KOPT-K1 (cell line): ENCODE results near the gene SLC25A34.

Experiments used
- H3K27ac ChIP-seq: fragments of 200-600 bp; sonication (generic); 2 replicates; pipeline ENCODE4 v1.5.1; 2016; ENCODE audit warnings: antibody characterized with exemption, mild to moderate bottlenecking, low read depth, low read length; ENCODE audit not compliant: poor library complexity, severe bottlenecking
- H3K36me3 ChIP-seq: fragments of 200-600 bp; sonication (generic); 2 replicates; pipeline ENCODE4 v1.5.1; 2017; ENCODE audit warnings: antibody characterized with exemption, mild to moderate bottlenecking, low read length, moderate library complexity; ENCODE audit not compliant: insufficient read depth
- H3K9me3 ChIP-seq: fragments of 200-600 bp; sonication (generic); 2 replicates; pipeline ENCODE4 v1.5.1; 2017; ENCODE audit warnings: antibody characterized with exemption, low read length, mild to moderate bottlenecking; ENCODE audit not compliant: insufficient read depth, poor library complexity, severe bottlenecking

Gene SLC25A34

DNA sequence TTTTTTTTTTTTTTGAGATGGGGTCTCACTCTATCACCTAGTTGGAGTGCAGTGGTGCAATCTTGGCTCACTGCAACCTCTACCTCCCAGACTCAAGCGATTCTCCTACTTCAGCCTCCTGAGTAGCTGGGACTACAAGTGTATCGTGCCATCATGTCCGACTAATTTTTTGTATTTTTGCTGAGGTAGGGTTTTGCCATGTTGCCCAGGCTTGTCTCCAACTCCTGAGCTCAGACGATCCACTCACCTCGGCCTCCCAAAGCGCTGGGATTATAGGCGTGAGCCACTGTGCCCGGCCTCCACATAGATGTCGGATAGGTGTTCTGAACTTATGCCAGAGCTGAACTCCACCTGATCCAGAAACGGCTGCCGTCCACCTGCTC, 30.9 kb upstream of the SLC25A34 start:
- Histone ChIP-seq H3K9me3 (no peaks in the 10 kb centered on the region), H3K27ac (no peak overlapping the region), H3K36me3 (peaks cover 11% of the 10 kb centered on the region; the same call in 1 of the 2 replicates)

DNA sequence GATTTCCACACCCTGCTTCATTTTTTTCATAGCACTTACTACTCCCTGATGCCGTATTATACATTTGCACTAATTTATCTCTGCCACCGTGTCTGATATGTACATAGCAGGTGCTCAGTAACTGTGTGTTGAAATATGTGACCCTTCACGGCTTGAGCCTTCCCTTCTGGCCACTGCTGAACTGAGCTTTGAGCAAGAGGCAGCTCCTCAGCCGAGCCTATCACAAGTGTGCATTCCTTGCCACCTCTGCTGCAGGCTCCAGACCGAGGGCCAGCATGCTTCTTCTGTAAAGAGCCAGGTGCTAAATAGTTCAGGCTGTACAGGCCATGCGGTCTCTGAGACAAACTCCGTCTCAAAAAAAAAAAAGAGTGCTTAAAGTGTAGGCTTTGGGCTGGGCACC, 29.3 kb upstream of the SLC25A34 start:
- Histone ChIP-seq H3K36me3 (peaks cover 11% of the 10 kb centered on the region; the same call in 1 of the 2 replicates), H3K9me3 (no peaks in the 10 kb centered on the region), H3K27ac (no peak overlapping the region)

DNA sequence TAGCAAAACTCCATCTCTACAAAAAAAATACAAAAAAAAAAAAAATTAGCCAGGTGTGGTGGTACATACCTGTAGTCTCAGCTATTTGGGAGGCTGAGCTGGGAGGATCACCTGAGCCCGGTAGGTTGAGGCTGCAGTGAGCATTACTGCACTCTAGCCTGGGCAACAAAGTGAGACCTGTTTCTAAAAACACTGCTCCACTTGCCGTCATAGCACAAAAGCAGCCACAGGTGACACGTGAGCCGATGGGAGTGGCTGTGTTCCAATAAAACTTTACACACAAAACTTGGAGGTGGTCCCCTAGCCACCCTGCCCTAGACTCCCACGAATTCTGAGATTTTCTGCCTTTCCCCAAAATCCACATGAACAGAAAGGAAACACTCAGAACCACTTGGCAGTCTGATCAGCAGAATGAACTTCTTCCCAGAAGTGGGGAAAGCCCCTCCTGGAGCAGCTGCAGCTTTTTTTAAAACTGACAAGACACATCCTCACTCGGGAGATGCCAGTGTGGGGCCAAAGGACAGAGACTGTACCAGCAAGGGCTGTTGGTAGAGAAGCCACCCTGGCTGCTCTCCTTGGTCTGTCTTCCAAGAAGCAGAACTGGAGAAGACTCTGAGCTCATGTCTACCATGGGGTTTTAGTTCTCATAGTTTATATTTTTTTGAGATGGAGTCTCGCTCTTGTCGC, 28.7 kb upstream of the SLC25A34 start:
- H3K27ac ChIP-seq: no peak overlapping the region
- H3K9me3 ChIP-seq: no peaks in the 10 kb centered on the region
- peaks cover 11% of the 10 kb centered on the region; the same call in 1 of the 2 replicates for H3K36me3 ChIP-seq

DNA sequence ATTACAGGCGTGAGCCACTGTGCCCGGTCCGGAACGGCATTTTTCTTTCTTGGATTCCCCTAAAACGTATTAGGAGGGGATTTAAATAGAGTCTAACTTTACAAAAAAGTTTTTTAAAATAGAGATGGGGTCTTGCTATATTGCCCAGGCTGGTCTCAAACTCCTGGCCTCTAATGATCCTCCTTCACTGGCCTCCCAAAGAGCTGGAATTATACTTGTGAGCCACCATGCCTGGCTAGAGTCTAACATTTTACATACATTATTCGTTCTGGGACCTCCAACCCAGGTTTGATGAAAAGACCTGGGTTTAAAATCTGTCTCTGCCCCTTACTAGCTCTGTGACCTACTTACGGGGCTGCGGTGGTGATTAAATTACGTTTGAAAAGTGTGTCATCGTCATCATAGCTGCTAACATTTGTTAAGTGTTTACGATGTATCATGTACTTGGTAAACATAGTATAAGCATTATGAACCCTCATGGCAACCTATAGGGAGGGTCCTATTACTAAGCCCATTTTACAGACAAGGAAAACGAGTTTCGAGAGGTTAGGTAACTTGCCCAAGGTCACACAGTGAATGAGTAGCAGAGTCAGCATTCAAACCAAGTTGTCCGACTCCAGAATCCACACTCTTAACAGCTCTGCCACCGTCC, 27.4 kb upstream of the SLC25A34 start:
- H3K9me3 ChIP-seq: no peaks in the 10 kb centered on the region
- H3K27ac ChIP-seq: no peak overlapping the region
- peaks cover 11% of the 10 kb centered on the region; the same call in 1 of the 2 replicates for H3K36me3 ChIP-seq

DNA sequence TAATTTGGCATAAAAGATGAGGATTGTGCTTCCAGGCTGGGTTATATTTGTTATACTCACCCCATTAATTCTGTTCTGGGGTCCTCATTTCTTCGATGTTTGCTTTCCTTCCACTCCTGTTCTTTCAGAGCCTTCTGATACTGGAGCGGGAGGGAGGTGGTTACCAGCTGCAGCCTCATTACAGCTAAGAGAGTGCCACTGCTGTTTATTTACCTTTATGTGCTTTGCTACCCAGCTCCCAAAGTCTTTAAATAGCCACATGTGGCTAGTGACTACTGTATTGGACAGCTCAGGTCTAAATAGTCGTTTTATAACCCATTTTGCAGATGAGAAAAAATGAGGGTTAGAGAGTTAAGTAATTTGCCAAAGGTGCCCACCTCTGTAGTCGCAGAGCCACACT, 26.8 kb upstream of the SLC25A34 start:
- Histone ChIP-seq H3K27ac (no peak overlapping the region), H3K36me3 (peaks cover 11% of the 10 kb centered on the region; the same call in 1 of the 2 replicates), H3K9me3 (no peaks in the 10 kb centered on the region)

DNA sequence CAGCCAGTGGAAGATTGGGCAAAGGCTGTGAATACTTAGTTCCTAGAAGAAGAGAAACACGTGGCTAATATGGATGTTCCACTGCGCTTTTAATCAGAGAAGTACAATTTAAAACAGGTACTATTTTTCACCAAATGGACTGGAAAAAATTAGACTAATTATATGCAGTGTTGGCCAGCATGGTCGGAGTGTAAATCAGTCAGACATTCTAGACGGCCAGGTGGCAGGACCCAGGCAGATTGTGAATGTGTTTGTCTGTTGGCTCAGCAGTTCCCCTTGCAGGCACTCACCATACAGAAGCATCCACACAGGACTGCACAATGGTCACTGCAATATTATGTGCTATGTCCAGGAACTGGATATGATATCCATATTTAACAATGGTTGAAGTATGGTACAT, 23.9 kb upstream of the SLC25A34 start:
- H3K36me3 ChIP-seq: peaks cover 17% of the 10 kb centered on the region; the same call in 1 of the 2 replicates
- no peak overlapping the region for H3K27ac ChIP-seq
- H3K9me3 ChIP-seq: no peaks in the 10 kb centered on the region

DNA sequence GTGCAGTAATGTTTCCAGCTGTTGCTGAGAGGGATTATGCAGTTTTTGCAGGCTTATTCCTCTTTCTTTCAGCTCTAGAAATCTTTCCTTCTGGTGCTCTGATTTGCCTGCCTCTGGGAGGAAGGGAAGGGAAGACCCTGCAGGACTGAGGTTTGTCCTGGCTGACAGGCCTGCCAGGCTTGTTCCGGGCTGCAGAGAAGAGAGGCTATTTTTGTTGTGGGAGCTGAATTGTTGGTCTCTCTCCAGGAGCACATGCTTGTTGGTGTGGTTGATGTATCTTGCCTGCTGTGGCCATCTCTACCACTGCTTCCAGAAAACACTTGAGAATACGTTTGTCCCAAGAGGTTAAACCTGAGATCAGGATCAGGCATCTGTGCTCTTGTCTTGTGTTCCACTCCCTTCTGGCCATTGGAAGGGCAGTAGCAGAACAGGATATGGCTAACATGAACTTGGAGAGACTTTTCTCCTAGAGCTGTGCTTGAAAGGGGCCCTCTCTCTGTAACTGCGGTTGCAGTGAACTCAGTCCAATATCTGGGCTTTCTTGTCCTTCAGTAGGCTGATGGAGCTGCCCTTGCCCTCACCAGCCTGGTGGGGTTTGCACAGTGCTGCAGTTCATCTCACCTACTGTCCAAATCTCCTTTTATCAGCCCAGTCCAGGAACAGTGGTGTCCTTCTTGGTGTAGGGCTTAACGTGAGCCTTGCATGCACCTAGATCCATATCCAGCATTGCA, 21.5 kb upstream of the SLC25A34 start:
- no peak overlapping the region for H3K27ac ChIP-seq
- H3K9me3 ChIP-seq: no peaks in the 10 kb centered on the region
- peaks cover 40% of the 10 kb centered on the region; the same call in 1 of the 2 replicates for H3K36me3 ChIP-seq

DNA sequence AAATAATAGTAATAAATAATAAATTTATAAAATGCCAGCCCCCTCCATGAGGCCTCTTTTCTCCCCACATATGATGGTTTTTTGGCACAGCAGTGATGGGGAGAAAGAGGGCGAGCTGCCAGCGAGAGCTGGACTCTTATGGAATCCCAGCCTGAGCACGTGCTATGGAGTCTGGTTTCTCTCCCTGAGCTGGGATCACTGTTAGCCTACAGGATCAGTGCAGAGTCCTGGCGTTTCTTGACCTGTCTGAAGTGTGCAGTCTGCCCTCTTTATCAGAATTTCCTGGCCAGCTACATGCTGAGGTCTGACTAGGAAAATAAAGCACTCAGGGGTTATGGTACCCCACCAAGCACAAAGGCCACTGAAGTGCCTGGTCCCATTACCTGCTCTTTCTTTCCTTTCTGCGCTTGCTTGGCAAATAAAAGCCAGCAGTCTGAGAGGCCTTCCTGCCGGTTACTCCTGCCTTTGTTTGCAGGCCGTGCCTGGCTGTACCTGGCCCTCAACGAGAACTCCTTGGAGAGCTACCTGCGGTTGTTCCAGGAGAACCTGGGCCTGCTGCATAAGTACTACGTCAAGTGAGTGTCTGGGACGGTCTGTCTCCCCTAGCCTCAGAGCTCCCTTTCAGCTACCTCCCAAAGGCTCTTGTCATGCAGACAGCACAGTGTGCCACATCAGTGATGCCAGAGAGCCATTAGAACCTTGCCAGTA, 18.5 kb upstream of the SLC25A34 start:
- peaks cover 69% of the 10 kb centered on the region for H3K36me3 ChIP-seq
- H3K9me3 ChIP-seq: no peaks in the 10 kb centered on the region
- no peak overlapping the region for H3K27ac ChIP-seq

DNA sequence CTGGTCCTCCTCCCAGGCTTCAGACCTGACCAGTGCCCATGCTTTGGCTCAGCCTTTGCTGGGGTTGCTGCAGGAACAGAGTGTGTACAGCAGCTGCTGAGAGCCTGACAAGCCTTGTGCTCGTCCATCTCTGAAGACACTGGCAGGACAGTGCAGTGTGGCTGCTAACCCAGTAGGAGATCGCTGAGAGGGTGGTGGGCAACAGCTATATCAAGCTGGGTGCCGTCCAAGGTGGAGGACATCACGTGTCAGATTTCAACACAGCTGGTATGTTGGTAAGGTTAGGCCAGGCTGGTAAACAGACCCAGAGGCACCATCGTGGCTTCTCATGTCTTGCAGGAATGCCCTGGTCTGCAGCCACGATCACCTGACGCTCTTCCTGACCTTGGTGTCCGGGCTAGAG, 17.9 kb upstream of the SLC25A34 start:
- no peaks in the 10 kb centered on the region for H3K9me3 ChIP-seq
- H3K27ac ChIP-seq: no peak overlapping the region
- H3K36me3 ChIP-seq: peaks cover 75% of the 10 kb centered on the region

DNA sequence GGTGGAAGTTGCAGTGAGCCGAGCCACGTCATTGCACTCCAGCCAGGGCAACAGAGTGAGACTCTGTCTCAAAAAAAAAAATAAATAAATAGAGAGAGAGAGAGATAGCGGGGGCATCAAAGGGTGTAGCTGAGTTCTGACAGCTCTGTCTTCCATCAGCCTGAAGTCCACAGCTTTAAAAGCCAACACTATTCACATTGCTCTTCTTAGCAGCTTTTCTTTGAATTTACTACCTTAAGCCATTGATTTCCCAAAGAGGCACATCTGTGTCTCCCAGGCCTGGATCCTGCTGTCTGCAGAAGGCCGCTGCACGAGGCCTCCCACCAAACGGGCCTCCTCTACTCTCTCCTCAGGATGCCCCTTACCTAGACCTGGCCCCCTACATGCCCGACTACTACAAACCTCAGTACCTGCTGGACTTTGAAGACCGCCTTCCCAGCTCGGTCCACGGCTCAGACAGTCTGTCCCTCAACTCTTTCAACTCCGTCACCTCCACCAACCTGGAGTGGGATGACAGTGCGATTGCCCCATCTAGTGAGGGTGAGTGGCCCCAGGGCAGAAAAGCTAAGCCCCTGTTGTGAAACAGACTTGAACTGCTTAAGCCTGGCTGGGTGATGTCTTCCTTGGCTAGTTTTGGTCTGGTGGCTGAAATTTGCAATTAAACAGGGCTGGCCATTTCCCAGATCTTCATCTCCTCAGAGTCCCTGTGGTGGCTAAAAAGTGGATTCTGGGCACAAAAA, 16.5 kb upstream of the SLC25A34 start:
- H3K9me3 ChIP-seq: no peaks in the 10 kb centered on the region
- peaks cover 83% of the 10 kb centered on the region for H3K36me3 ChIP-seq
- H3K27ac ChIP-seq: no peak overlapping the region

DNA sequence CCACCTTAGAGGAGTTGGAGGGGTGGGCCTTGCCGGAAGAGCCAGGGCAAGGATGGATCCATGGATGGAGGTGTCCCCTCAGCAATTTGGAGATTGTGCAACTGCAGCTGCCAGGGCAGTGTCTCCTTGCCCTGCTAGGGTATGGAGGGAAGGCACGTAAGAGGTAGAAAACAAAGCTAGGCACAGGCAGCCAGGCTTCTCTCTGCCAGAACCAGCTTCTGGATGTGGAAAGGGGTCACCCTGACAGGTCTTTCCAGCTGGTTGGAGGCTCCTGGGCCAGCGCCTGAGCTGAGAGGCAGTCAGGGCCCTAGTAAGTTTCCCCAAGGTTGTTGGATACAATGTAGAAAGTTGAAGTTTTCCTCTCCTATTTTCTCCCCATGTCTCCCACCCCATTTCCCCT, 15.2 kb upstream of the SLC25A34 start:
- Histone ChIP-seq H3K27ac (no peak overlapping the region), H3K9me3 (no peaks in the 10 kb centered on the region), H3K36me3 (peaks cover 92% of the 10 kb centered on the region)

DNA sequence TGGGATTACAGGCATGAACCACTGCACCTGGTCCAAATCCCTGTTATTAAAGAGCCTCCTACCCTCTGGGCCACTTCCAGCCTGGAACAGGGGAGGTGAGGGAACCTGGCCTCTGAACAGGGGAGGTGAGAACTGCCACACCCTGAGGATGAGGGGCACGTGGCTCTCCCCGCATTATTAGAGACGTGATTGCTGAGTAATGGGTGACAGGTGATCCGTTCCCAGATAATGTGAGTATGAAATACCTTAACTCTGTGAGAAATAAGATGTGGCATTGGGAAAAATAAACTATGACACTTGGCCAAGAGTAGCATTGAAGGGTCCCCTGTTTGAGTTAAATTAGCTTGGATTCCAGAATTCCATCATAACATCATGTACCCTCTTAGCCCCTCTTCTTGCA, 13.6 kb upstream of the SLC25A34 start:
- no peaks in the 10 kb centered on the region for H3K9me3 ChIP-seq
- H3K36me3 ChIP-seq: peaks cover 92% of the 10 kb centered on the region
- no peak overlapping the region for H3K27ac ChIP-seq

DNA sequence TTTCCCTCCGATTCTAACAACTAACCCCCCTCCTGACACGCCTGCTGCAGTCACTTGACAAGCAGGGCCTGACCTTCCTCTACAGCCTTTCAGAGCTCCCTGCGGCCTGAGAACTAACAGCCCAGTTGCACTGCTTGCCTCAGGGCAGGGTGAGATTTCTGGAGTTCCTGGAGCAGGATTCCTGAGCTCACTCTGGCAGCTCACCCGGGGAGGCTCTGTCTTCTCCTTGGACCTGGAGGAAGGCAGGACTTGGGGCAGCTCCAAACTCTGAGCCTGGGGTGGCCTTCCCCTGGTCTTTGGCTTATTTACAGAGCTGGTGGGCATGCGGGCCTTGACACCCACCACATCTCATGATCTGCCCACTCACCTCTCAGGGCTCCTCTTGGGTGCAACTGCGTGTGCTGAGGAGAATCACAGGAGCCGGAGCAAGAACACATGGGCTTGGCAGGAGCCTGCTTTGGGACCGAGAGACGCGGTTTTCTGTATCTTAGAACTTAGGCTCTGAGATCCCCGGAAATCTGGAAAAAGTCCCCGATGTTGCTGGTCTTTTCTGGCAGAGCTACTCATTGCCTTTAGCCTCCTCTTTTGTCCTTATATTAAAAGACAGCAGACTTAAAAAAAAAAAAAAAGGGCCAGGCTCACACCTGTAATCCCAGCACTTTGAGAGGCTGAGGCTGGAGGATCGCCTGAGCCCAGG, 13.1 kb upstream of the SLC25A34 start:
- Histone ChIP-seq H3K36me3 (peaks cover 92% of the 10 kb centered on the region), H3K9me3 (no peaks in the 10 kb centered on the region), H3K27ac (no peak overlapping the region)

DNA sequence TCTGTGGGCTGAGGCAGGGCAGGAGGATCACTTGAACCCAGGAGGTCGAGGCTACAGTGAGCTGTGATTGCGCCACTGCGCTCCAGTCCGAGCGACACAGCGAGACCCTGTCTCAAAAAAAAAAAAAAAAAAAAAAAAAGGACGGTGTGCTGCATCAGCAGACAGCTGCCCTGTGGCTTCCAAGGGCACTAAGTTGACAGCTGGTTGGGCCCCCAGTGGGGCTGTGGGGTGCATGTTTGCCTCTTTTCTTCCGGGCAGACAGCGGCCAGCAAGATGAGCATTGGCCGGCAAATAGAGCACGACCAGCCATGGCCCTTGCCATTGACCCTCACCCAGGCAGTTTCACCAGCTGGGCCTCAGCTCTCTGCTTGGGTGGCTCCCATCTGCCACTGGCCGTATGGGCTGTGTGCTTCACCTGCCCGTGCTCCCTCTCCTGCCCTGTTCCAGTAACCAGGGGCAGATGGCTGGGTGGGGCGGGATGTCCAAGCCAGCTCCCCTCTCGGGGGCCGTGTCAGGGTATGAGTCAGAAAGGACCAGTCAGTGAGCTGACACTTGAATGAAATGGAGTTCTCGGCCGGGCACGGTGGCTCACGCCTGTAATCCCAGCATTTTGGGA, 12.3 kb upstream of the SLC25A34 start:
- peaks cover 92% of the 10 kb centered on the region for H3K36me3 ChIP-seq

More for the DNA sequence above, 12.3 kb upstream of the SLC25A34 start:
- no peaks in the 10 kb centered on the region for H3K9me3 ChIP-seq
- H3K27ac ChIP-seq: no peak overlapping the region
